ENCODE data around the gene G6PD.

G6PD gene

DNA sequence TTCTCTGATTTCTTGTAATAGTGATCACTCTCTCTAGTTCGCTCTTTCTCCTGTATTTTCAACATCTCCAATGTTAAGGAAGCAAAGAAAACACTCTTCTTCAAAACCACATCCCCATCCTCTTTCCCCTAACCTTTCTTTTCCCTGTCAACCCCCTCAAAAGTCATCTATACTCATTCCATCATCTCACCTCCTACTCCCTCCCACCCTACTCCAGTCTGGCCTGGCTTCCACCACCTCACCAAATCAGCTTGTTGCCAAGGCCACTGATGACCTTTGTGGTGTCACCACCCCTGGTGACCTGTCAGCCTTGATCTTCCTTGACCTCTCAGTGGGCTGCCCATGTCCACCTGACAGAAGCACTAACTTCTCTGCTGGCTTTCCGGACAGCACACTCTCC is 32.9 kb downstream of the G6PD start:
- Mint-ChIP-seq H3K36me3 (ENCODE audit: low read depth) (peaks cover 31% of the 10 kb centered on the region), H3K9me3 (peaks cover 58% of the 10 kb centered on the region), H3K4me3 (peak overlapping the region; percentile 23), H3K4me1 (peaks cover 53% of the 10 kb centered on the region), H3K27ac (peak overlapping the region; percentile 41), H3K27me3 (ENCODE audit: low read depth, poor library complexity) (peaks cover 2% of the 10 kb centered on the region)
- no peak for DNase-seq
- TF ChIP-seq, protein P1, sequence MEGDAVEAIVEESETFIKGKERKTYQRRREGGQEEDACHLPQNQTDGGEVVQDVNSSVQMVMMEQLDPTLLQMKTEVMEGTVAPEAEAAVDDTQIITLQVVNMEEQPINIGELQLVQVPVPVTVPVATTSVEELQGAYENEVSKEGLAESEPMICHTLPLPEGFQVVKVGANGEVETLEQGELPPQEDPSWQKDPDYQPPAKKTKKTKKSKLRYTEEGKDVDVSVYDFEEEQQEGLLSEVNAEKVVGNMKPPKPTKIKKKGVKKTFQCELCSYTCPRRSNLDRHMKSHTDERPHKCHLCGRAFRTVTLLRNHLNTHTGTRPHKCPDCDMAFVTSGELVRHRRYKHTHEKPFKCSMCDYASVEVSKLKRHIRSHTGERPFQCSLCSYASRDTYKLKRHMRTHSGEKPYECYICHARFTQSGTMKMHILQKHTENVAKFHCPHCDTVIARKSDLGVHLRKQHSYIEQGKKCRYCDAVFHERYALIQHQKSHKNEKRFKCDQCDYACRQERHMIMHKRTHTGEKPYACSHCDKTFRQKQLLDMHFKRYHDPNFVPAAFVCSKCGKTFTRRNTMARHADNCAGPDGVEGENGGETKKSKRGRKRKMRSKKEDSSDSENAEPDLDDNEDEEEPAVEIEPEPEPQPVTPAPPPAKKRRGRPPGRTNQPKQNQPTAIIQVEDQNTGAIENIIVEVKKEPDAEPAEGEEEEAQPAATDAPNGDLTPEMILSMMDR (IDR thresholded peaks at IDR 0.05) = no peak

DNA sequence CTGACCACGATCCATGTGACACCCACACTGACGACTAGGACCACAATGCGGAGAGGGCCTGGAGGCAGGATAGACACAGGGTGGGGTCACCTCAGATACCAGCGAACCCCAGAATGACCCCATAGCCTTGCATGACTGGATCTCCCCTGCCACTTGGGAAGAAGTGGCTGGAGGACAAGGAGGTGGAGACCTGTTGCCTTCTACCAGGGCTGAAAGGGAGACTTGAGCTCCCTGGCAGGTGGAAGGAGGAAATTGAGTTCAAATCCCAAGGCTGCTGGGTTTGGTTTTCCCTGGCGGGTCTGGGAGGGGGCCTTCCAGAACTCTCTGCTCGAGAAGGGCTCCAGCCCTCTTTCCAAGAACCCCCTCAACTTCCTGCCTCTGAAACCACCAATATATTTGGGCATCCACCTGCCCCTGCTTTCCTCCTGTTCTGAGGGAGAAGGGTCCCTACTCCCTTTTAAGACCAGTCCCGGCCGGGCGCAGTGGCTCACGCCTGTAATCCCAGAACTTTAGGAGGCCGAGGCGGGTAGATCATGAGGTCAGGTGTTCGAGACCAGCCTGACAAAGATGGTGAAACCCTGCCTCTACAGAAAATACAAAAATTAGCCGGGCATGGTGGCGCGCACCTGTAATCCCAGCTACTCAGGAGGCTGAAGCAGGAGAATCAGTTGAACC is 33.6 kb downstream of the G6PD start:
- TF ChIP-seq, protein P1 (IDR thresholded peaks at IDR 0.05) = no peak
- no peak overlapping the region for H3K4me3 Mint-ChIP-seq
- no peak for DNase-seq
- peaks cover 35% of the 10 kb centered on the region for H3K36me3 Mint-ChIP-seq (ENCODE audit: low read depth)
- no peak overlapping the region for H3K27ac Mint-ChIP-seq
- peaks cover 53% of the 10 kb centered on the region for H3K4me1 Mint-ChIP-seq
- H3K9me3 Mint-ChIP-seq = peaks cover 59% of the 10 kb centered on the region
- H3K27me3 Mint-ChIP-seq (ENCODE audit: low read depth, poor library complexity) = peaks cover 2% of the 10 kb centered on the region

DNA sequence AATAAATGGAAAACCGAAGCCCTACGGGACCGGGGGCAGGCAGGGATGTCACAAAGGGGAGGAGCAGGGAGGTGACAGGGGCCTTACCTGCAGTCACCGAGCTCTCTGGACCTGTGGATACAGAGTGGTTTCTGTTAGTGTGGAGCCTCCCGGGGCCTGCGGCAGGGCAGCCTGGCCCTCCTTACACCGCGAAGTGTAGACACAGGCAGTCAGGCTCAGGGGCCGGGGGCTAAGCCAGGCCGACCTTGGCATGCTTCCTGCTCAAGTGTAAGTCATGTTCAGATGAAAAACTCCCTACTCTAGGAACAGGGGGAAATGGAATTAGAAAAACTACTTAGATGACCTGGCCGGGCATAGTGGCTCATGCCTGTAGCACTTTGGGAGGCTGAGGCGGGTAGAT is 34.9 kb downstream of the G6PD start:
- peak overlapping the region; percentile 39 for H3K27ac Mint-ChIP-seq
- DNase-seq = no peak
- TF ChIP-seq, protein P1 (IDR thresholded peaks at IDR 0.05) = no peak
- H3K4me3 Mint-ChIP-seq = no peak overlapping the region
- peaks cover 35% of the 10 kb centered on the region for H3K36me3 Mint-ChIP-seq (ENCODE audit: low read depth)
- H3K4me1 Mint-ChIP-seq = peaks cover 43% of the 10 kb centered on the region
- H3K9me3 Mint-ChIP-seq = peaks cover 56% of the 10 kb centered on the region
- peaks cover 2% of the 10 kb centered on the region for H3K27me3 Mint-ChIP-seq (ENCODE audit: low read depth, poor library complexity)

DNA sequence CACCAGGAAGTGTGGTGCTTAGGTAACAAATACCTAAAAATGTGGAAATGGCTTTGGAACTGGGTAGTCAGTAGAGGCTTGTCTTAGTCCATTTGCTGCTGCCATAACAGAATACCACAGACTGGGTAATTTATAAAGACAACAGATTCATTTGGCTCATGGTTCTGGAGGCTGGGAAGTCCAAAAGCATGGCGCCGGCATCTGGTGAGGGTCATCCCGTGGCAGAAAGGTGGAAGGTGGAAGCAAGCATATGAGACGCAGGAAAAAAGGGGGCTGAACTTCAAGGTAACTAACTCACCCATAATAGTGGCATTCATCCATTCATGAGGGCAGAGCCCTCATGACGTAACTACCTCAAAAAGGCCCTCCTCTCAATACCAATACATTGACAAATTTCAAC is 37.2 kb downstream of the G6PD start:
- peaks cover 58% of the 10 kb centered on the region for H3K9me3 Mint-ChIP-seq
- H3K36me3 Mint-ChIP-seq (ENCODE audit: low read depth) = peaks cover 36% of the 10 kb centered on the region
- no peak for DNase-seq
- H3K27ac Mint-ChIP-seq = no peak overlapping the region
- TF ChIP-seq, protein P1 (IDR thresholded peaks at IDR 0.05) = no peak
- H3K27me3 Mint-ChIP-seq (ENCODE audit: low read depth, poor library complexity) = peaks cover 2% of the 10 kb centered on the region
- H3K4me1 Mint-ChIP-seq = peaks cover 41% of the 10 kb centered on the region
- no peak overlapping the region for H3K4me3 Mint-ChIP-seq

DNA sequence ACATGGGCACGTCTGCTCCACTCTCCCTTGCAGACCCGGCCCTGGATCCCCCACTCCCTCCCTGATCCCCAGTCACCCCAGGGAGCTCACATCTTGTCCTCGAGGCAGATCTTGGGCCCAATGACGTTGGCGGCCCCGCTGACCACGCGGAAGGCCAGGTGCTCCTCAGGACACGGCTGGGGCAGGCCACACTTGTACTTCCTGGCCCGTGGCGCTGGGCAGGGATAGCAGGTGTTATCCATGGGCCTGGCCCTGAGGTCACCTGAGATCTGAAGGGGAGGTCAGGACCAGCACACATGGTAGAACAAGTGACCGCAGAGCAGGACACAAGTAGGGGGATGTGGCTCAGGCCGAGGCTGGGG is 38.3 kb downstream of the G6PD start:
- Mint-ChIP-seq H3K9me3 (peaks cover 55% of the 10 kb centered on the region), H3K36me3 (ENCODE audit: low read depth) (peaks cover 28% of the 10 kb centered on the region), H3K27me3 (ENCODE audit: low read depth, poor library complexity) (peaks cover 2% of the 10 kb centered on the region), H3K4me3 (no peak overlapping the region), H3K27ac (peak overlapping the region; percentile 29), H3K4me1 (peaks cover 32% of the 10 kb centered on the region)
- TF ChIP-seq, protein P1 (IDR thresholded peaks at IDR 0.05) = no peak
- DNase-seq = no peak
